HG03354 (cell line): ENCODE data around the gene ZNF839.

Source experiments
- ATAC-seq: cut with Tn5 transposase; IDR thresholded peaks from one replicate; pipeline ENCODE4 v1.9.1; 2021; ENCODE audit warnings: mild to moderate bottlenecking; ENCODE audit not compliant: unreplicated experiment, poor library complexity, severe bottlenecking

ZNF839 gene

GRCh38 chr14:102370305-102370809 is 50.8 kb downstream of the ZNF839 start:
- no peak for ATAC-seq

- ATAC-seq = no peak
These were observed 51.8 kb downstream of the ZNF839 start for GRCh38 chr14:102371361-102371760.

GRCh38 chr14:102373110-102373509 is 53.6 kb downstream of the ZNF839 start:
- no peak for ATAC-seq

- no peak for ATAC-seq
These were observed 54.7 kb downstream of the ZNF839 start for GRCh38 chr14:102374264-102374663.

- no peak for ATAC-seq
These were observed 55.6 kb downstream of the ZNF839 start for GRCh38 chr14:102375119-102375518.

- no peak for ATAC-seq
These were observed 58.1 kb downstream of the ZNF839 start for GRCh38 chr14:102377696-102378095.

- ATAC-seq = no peak
These were observed 59.3 kb downstream of the ZNF839 start for GRCh38 chr14:102378830-102379229.

- ATAC-seq = no peak
These were observed 67.5 kb downstream of the ZNF839 start for GRCh38 chr14:102387086-102387485.

GRCh38 chr14:102389246-102389645 is 69.7 kb downstream of the ZNF839 start:
- no peak for ATAC-seq

- no peak for ATAC-seq
These were observed 70.7 kb downstream of the ZNF839 start for GRCh38 chr14:102390064-102390855.
